Measurements from ENCODE around the gene MAP3K9.

DNA sequence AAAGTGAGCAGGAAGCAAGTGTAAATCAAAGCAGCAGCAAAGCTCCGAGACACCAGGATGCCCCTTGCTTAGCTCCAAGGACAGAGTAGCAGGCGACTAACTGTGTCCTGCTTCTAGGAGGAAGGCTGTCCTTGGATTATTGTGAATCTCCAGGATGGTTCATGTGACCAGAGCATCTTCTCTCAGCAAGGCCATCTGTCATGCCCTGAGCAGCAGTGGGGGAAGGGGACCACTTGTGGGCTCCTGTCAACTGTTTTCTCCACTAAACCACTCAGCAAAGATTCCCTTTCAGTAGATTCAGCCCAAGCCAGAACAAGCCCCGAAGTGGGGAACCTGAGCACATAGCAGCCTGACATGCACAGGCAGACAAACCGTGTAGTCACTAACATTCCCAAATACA is 19.4 kb downstream of the MAP3K9 start:
- no peak for TF ChIP-seq POLR2A (IDR thresholded peaks at IDR 0.05; ENCODE audit: low read depth, low read length)
- TF ChIP-seq, protein P1, sequence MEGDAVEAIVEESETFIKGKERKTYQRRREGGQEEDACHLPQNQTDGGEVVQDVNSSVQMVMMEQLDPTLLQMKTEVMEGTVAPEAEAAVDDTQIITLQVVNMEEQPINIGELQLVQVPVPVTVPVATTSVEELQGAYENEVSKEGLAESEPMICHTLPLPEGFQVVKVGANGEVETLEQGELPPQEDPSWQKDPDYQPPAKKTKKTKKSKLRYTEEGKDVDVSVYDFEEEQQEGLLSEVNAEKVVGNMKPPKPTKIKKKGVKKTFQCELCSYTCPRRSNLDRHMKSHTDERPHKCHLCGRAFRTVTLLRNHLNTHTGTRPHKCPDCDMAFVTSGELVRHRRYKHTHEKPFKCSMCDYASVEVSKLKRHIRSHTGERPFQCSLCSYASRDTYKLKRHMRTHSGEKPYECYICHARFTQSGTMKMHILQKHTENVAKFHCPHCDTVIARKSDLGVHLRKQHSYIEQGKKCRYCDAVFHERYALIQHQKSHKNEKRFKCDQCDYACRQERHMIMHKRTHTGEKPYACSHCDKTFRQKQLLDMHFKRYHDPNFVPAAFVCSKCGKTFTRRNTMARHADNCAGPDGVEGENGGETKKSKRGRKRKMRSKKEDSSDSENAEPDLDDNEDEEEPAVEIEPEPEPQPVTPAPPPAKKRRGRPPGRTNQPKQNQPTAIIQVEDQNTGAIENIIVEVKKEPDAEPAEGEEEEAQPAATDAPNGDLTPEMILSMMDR (IDR thresholded peaks at IDR 0.05; ENCODE audit: extremely low read depth in 1 of 2, insufficient read depth in 1 of 2, low read depth in 1 of 2, low read length in 2 of 2), result no peak
- no peak for TF ChIP-seq POLR2AphosphoS5 (IDR thresholded peaks at IDR 0.05; ENCODE audit: insufficient read depth, low read depth, low read length)
